GM12878 (cell line): ENCODE measurements around the gene FAM110C. TPM values are rescaled to one million over a fixed set of nuclear protein-coding genes. Genes with fewer than 3 reads are reported as not detected.

ENCODE experiments used
- ATAC-seq: fragments of 200-7000 bp; cut with Tn5 transposase; 3 replicates; pipeline ENCODE4 v1.9.1; 2020; ENCODE audit warnings: mild to moderate bottlenecking, moderate library complexity
- BruUV-seq: library from RNA; stranded (reverse); fragments of 400-500 nt; replicated peaks from 2 replicates; lab custom pipeline; 2021; lab: Mats Ljungman, UMichigan
- CTCF ChIA-PET: fragments of 300-600 bp; sonication (Branson Sonifier 250); formaldehyde crosslinking; extraction: SDS; loops from one replicate; lab custom pipeline; 2021; ENCODE audit warnings: inconsistent platforms; lab: Yijun Ruan, JAX
- POLR2A ChIA-PET: fragments of 350-600 bp; formaldehyde crosslinking; extraction: SDS; loops from one replicate; lab custom pipeline; 2021; ENCODE audit warnings: inconsistent platforms; lab: Charles Lee
- RAD21 ChIA-PET: fragments of 300-600 bp; sonication (Branson Sonifier 250); formaldehyde crosslinking; loops from one replicate; lab custom pipeline; 2023; ENCODE audit warnings: antibody characterized with exemption; ENCODE audit not compliant: unreplicated experiment; lab: Charles Lee
- SMC1A ChIA-PET: fragments of 300-600 bp; sonication (Branson Sonifier 250); formaldehyde crosslinking; loops from one replicate; lab custom pipeline; 2023; ENCODE audit not compliant: unreplicated experiment, uncharacterized antibody; lab: Charles Lee
- DNase-seq: peaks from one replicate; pipeline ENCODE4 v3.0.0-alpha.2; 2011; ENCODE audit warnings: low read depth, low spot score
- FAIRE-seq: peaks from 3 replicates; lab custom pipeline; 2011; peaks lifted over from hg19 to GRCh38; lab: Jason Lieb, UNC
- H2AFZ ChIP-seq: 2 replicates; pipeline ENCODE4 v1.6.0; 2011; ENCODE audit warnings: low read depth, low read length, control low read depth; ENCODE audit not compliant: control insufficient read depth
- H3K27ac ChIP-seq: 2 replicates; pipeline ENCODE4 v1.5.1; 2011; ENCODE audit warnings: control low read depth; ENCODE audit not compliant: control insufficient read depth, insufficient read depth
- H3K27me3 ChIP-seq, 2 experiments: replicated peaks in 1 of 2; 2 replicates each; pipeline versions ENCODE4 v1.6.0 to v1.6.1; 2011; ENCODE audit warnings: low read length in 1 of 2; ENCODE audit not compliant: control insufficient read depth in 2 of 2, insufficient read depth in 2 of 2
- H3K36me3 ChIP-seq, 2 experiments: 2 replicates each; pipeline ENCODE4 v1.5.1; 2011; ENCODE audit warnings: low read length in 1 of 2; ENCODE audit not compliant: control insufficient read depth in 2 of 2, insufficient read depth in 2 of 2
- H3K4me1 ChIP-seq: 2 replicates; pipeline ENCODE4 v1.6.1; 2011; ENCODE audit warnings: mild to moderate bottlenecking, low read length, moderate library complexity, mixed read lengths; ENCODE audit not compliant: control insufficient read depth, insufficient read depth
- H3K4me2 ChIP-seq: 2 replicates; pipeline ENCODE4 v1.6.0; 2011; ENCODE audit warnings: control low read depth; ENCODE audit not compliant: control insufficient read depth, insufficient read depth
- H3K4me3 ChIP-seq: fragments of 200-600 bp; sonication (generic); 2 replicates; pipeline ENCODE4 v1.5.1; 2016
- H3K79me2 ChIP-seq: 2 replicates; pipeline ENCODE4 v1.6.0; 2011; ENCODE audit warnings: low read length; ENCODE audit not compliant: control insufficient read depth, insufficient read depth
- H3K9ac ChIP-seq: 2 replicates; pipeline ENCODE4 v1.8.0; 2011; ENCODE audit warnings: low read length, control low read depth, mixed read lengths; ENCODE audit not compliant: control insufficient read depth, insufficient read depth
- H3K9me3 ChIP-seq: replicated peaks from 3 replicates; pipeline ENCODE4 v1.5.1; 2011; ENCODE audit warnings: mild to moderate bottlenecking, low read length; ENCODE audit not compliant: control insufficient read depth, insufficient read depth
- H4K20me1 ChIP-seq: 2 replicates; pipeline ENCODE4 v1.6.0; 2011; ENCODE audit not compliant: control insufficient read depth, insufficient read depth
- LARP7 ChIP-seq: fragments of 450-650 bp; IDR thresholded peaks from 2 replicates; pipeline ENCODE4 v1.6.1; 2017; ENCODE audit warnings: mild to moderate bottlenecking
- PBX3 ChIP-seq: IDR thresholded peaks from 2 replicates; pipeline ENCODE4 v1.6.1; 2011; ENCODE audit warnings: mild to moderate bottlenecking, low read depth, low read length, moderate library complexity; ENCODE audit not compliant: insufficient replicate concordance
- POLR2AphosphoS2 ChIP-seq: IDR thresholded peaks from 2 replicates; pipeline ENCODE4 v1.6.1; 2011; ENCODE audit warnings: low read depth, mild to moderate bottlenecking, low read length, improper control_type of control experiment, moderate library complexity
- RAD51 ChIP-seq: fragments of 450-650 bp; IDR thresholded peaks from 2 replicates; pipeline ENCODE4 v1.6.1; 2016; ENCODE audit warnings: moderate library complexity, mild to moderate bottlenecking, inconsistent platforms
- RFX5 ChIP-seq: IDR thresholded peaks from 2 replicates; pipeline ENCODE4 v1.6.1; 2011; ENCODE audit warnings: low read depth, low read length, improper control_type of control experiment
- SMC3 ChIP-seq: IDR thresholded peaks from 2 replicates; pipeline ENCODE4 v1.6.1; 2011; ENCODE audit warnings: low read length, improper control_type of control experiment, borderline replicate concordance
- SUPT20H ChIP-seq: IDR thresholded peaks from 2 replicates; pipeline ENCODE4 v1.6.1; 2011; ENCODE audit warnings: low read depth, mild to moderate bottlenecking, low read length, moderate library complexity, borderline replicate concordance; ENCODE audit not compliant: control insufficient read depth
- USF1 ChIP-seq: IDR thresholded peaks from 2 replicates; pipeline ENCODE4 v1.6.1; 2011; ENCODE audit warnings: borderline replicate concordance, low read depth, mild to moderate bottlenecking, moderate library complexity, mixed read lengths, low read length; ENCODE audit not compliant: insufficient read depth; ENCODE audit errors: extremely low read length
- WRNIP1 ChIP-seq: IDR thresholded peaks from 2 replicates; pipeline ENCODE4 v1.6.1; 2011; ENCODE audit warnings: low read depth, low read length, improper control_type of control experiment, borderline replicate concordance
- ZBTB40 ChIP-seq: fragments of 450-650 bp; IDR thresholded peaks from 2 replicates; pipeline ENCODE4 v1.6.1; 2016; ENCODE audit warnings: mild to moderate bottlenecking, moderate library complexity, borderline replicate concordance
- ZNF384 ChIP-seq: IDR thresholded peaks from 2 replicates; pipeline ENCODE4 v1.6.1; 2012; ENCODE audit warnings: low read depth, mild to moderate bottlenecking, low read length, improper control_type of control experiment, borderline replicate concordance
- WGBS: methylation state at CpG from one replicate; pipeline ENCODE4 v1.1.6; 2016; ENCODE audit warnings: low lambda C conversion rate; ENCODE audit not compliant: insufficient replicate concordance, insufficient coverage; ENCODE audit errors: missing lambda C conversion rate; 5-methylcytosine and 5-hydroxymethylcytosine counted together
- in situ Hi-C: fragments of 300-500 bp; cut with MboI; formaldehyde crosslinking; loops from 9 replicates; pipeline ENCODE4 v1.14.3; 2018; ENCODE audit warnings: mixed read lengths
- intact Hi-C: fragments of 100-400 bp; cut with micrococcal nuclease; formaldehyde crosslinking; loops from one replicate; pipeline ENCODE4 v1.14.2; 2022; ENCODE audit not compliant: unreplicated experiment
- polyA plus RNA-seq, 11 experiments: library from polyadenylated mRNA; depleted of rRNA in 4 of 11; unstranded in 6 of 11; stranded (reverse) in 5 of 11; fragments of >200 nt; fragmentation: Nextera tagmentation in 4 of 11; fragmentation: Illumina TruSeq in 1 of 11; extraction: Ambion mirVana in 4 of 11; extraction: Trizol in 1 of 11; gene quantifications; 1 replicate in 1 of 11; 2 replicates in 10 of 11; pipeline versions ENCODE4 v1.2.1 to v1.2.3, GENCODE V29; 2011 to 2016; ENCODE audit warnings: inconsistent platforms in 2 of 11, missing spikeins in 2 of 11, low read depth in 1 of 11
- total RNA-seq, 4 experiments: library from RNA; depleted of rRNA in 3 of 4; stranded (reverse); fragments of >200 nt in 3 of 4; fragmentation: Illumina TruSeq in 1 of 4; extraction: Trizol in 1 of 4; gene quantifications; 2 replicates each; pipeline versions ENCODE4 v1.2.1 to v1.2.3, GENCODE V29; 2013 to 2021

Gene FAM110C
- total and polyA plus RNA-seq, 10 of the 15 experiments (the other 5 are each of a cell fraction or from before 2014, with no cell fraction given) = not detected

GRCh38 chr2:90645-91312 is 44.5 kb upstream of the FAM110C start:
- Histone ChIP-seq H3K4me2 (no peak overlapping the region), H3K27me3 (no peaks in the 10 kb centered on the region), H3K36me3 (no peaks in the 10 kb centered on the region), H4K20me1 (no peaks in the 10 kb centered on the region), H3K4me1 (no peaks in the 10 kb centered on the region), H2AFZ (no peak overlapping the region), H3K27ac (no peak overlapping the region), H3K9me3 (no peaks in the 10 kb centered on the region; the same call in 2 of the 3 replicates), H3K4me3 (no peak overlapping the region), H3K79me2 (no peaks in the 10 kb centered on the region), H3K9ac (no peak overlapping the region)
- in situ Hi-C loops = no loop called here
- POLR2A ChIA-PET = no interaction called here
- intact Hi-C loops = no loop called here
- no peak for TF ChIP-seq WRNIP1
- no peak for TF ChIP-seq RAD51
- no peak for TF ChIP-seq LARP7
- TF ChIP-seq ZNF384 = no peak
- no peak for TF ChIP-seq PBX3
- TF ChIP-seq RFX5 = no peak
- no peak for TF ChIP-seq SUPT20H
- no peak for TF ChIP-seq USF1
- no peak for TF ChIP-seq POLR2AphosphoS2
- TF ChIP-seq SMC3 = no peak
- no peak for TF ChIP-seq ZBTB40
- RAD21 ChIA-PET = no interaction called here
- 74% methylated on average over 14 of the region's 25 CpGs for WGBS
- SMC1A ChIA-PET = no interaction called here
- CTCF ChIA-PET = no interaction called here
- no peak for ATAC-seq
- no TSS peak for BruUV-seq
- no peak for FAIRE-seq
- DNase-seq = no peak
